ENCODE data around the gene ACAD10.
"Not testable (repeated sequence)": the region's sequence is repeated elsewhere in the genome, so short reads cannot be mapped to it uniquely, and the experiment has no call there.

The ACAD10 gene

DNA sequence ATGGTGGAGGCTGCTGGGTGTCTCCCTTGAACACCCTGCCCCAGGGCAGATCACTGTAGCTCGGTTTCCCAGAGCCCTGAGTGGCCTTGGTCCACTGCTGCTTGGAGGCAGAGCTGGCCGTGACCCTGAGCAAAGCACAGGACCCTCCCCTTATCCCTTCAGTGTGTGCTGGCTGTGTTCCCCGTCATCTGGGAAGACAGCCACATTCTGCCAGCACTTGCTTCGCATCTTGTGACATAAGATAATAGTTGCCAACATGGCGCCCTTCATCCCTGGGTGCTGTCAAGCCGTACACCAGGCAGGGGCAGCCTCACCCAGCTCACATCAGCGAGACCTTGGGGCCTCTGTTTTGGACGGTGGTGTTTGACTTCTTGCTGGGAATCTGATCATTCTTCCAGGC, 68.8 kb downstream of the ACAD10 start:
- DNase-seq: no peak

DNA sequence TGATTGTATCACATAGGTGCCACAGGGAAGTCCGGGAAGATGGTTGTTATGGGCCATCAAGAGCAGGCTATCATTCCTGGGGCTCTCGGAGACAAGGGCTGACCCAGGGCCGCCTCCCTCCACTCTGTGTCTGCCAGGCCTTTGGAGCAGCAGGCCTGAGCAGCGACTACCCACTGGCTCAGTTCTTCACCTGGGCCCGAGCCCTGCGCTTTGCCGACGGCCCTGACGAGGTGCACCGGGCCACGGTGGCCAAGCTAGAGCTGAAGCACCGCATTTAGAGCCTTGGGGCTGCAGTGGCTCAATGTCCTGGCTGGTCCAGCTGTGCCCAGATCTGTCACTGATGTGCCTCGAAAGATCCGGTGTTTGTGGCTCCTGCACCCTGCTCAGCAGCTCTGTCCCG, 70.3 kb downstream of the ACAD10 start:
- DNase-seq: no peak

DNA sequence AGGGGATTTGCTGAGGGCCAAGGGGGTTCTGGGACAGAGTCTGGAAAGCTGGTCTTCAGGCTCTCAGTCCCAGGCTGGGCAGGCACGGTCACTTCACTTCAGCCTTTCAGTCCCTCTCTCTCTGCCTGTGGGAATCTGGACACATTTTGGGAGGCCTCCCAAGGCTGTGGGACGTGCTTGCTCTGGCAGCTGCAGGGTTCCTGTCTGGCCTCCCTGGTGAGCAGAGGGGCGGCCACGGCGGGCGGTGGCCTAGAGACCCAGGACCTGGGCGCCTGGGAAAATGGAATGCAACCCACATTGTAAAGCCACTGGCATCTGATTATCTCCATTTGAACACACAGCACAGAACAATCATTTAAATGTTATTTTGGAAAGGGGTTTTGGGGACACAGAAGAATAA, 70.8 kb downstream of the ACAD10 start:
- DNase-seq: no peak

DNA sequence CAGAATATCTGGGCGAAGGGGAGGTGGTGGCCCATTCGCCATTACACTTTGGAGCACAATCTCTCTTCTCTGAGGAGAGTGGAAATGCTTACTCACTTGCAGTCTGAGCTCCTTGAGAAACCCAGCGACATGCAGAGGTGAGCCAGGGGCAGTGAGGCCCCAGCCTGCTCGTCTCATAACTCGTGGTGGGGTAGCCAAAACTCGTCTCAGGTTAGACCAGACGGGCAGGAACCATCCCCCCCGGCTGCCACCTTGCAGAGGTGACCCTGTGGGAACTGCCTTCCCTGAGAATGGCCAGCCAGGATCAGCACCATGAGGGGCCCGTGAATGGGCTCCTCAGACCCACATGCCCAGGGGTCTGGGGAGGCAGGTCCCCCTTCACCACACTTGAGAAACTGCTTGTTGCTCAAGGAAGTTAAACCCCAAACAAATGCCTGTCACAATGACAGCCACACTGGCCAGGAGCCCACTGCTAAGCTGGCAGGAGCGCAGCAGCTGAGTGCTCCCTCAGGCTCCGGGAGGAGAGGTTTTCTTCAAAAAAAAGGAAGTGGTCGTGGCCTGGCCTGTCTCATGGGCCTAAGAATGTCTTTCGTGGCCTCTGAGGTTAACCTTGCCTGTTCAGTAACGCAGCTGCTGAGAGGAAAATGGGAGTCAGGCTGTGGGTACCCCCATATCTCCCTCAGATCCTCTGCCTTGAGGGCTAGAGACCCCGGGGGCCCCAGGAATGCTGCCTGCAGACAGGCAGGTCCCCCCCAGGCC, 71.7 kb downstream of the ACAD10 start:
- no peak for DNase-seq

DNA sequence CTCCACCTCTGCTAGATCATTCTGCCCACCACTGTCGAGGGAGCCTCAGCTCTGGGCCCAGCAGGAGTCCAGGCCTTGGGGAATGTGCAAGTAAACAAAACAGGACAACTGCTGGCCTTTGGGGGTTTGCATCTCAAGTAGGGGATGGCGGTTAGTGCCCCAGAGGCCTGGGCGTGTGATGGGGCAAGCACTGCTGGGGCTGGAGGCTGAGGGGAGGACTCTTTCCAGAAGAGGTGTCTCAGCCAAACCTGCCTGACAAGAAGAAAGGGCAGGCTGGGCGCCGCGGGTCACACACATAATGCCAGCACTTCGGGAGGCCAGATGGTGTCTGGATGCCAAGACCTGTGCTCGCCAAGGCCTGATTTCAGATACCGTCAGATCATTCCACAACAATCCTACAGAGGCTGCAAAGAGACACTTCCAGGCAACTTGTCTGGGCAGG, 72.3 kb downstream of the ACAD10 start:
- DNase-seq: no peak

DNA sequence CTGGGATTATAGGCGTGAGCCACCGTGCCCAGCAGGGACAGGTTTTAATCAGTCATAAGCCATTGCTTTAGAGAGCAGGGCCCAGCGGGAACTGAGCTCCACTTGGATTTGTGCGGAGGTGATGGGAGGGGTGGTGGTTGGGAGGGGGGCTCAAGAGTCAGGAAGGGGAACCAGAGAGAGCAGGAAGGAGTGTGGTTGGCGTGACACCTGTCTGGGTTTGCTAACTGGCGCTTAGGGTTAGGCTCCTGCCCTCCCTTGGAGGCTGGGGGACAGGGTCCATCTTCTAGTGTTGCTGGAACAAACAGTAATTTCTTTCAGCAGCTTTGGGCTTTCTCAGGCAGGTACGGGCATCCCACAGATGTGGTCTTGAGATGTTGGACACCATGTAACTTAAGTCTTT, 73.4 kb downstream of the ACAD10 start:
- no peak for DNase-seq

DNA sequence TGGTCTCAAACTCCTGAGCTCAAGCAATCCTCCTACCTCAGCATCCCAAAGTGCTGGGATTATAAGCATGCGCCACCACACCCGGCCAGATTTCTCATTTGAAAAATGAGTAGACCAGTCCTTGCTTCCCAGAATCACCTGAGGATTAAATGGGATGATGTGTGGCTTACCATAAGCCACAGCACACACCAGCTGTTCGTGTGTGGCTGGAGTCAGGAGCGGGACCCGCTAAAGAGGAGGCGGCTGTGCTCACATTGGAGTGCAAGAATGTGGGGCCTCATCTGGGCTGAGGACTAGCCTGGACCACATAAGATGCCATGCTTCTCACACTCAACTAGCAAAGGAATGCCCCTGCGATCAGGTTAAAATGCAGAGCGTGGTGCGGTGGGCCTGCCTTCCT, 74.1 kb downstream of the ACAD10 start:
- DNase-seq: no peak

DNA sequence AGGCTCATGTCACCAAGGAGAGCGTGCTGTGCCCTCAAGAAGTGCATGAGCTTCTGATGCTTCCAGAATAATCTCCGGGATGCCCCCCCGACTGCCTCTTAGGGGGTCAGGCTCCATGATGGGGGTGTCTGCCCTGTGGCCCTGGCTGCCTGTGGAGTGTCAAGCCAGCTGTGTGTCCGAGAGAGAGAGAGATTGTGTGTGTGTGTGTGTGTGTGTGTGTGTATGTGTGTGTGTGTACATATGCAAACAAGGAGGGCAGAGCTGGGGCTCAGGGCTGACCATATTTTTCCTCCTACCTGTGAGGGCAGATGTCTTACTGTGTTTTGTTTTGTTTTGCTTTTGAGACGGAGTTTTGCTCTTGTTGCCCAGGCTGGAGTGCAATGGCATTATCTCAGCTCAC, 75.2 kb downstream of the ACAD10 start:
- DNase-seq: no peak

DNA sequence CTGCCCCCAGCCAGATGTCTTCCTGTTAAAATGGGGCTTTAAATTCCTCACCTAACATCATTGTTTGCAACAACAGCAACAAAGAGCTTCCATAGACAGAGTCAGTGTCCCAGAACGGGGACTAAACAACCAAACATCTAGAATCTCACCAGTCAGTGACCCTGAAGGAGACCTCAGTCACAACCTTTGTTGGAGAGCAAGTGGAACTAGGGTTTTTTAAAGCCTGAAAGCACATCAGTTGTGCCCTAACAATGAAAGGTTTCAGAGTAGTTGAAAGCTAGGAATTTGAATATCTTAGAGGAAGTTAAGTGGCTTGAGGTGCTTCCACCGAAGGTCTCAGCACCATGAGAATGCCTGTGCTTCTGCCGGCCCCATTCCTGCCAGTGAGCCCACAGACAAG, 75.9 kb downstream of the ACAD10 start:
- DNase-seq: no peak

DNA sequence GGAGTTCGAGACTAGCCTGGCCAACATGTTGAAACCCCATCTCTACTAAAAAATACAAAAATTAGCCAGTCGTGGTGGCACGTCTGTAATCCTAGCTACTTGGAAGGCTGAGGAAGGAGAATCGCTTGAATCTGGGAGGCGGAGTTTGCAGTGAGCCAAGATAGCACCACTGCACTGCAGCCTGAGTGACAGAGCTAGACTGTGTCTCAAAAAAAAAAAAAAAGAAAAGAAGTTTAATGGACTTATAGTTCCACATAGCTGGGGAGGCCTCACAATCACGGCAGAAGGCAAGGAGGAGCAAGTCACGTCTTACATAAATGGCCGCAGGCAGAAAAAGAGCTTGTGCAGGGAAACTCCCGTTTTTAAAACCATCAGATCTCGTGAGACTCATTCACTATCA, 77.7 kb downstream of the ACAD10 start:
- not testable (repeated sequence) for DNase-seq

DNA sequence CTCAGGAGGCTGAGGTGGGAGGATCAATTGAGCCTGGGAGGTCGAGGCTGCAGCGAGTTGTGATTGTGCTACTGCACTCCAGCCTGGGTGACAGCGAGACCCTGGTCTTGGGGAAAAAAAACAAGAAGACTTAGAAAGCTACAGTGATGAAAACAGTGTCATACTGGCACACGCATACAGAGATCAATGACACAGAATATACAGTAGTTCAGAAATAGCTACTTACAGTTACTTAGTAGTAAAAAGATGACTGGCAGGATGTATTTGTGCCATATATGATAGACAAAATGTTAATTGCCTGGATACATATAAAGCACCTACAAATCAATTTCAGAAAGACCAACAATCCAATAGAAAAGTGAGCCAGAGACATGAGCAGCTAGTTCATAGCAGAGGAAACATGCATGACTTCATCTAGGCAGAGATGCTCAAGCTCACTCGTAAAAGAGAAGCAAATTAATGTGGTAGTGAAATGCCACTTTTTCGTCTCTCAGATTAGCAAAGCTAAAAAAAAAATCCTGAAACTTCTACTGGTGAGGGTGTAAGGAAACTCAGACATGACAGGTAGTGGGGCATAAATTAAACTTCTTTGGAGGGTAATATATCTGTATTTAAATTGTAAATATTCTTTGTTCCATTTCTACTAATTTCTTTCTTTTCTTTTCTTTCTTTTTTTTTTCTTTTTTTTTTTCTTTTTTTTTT, 78.4 kb downstream of the ACAD10 start:
- DNase-seq: no peak

DNA sequence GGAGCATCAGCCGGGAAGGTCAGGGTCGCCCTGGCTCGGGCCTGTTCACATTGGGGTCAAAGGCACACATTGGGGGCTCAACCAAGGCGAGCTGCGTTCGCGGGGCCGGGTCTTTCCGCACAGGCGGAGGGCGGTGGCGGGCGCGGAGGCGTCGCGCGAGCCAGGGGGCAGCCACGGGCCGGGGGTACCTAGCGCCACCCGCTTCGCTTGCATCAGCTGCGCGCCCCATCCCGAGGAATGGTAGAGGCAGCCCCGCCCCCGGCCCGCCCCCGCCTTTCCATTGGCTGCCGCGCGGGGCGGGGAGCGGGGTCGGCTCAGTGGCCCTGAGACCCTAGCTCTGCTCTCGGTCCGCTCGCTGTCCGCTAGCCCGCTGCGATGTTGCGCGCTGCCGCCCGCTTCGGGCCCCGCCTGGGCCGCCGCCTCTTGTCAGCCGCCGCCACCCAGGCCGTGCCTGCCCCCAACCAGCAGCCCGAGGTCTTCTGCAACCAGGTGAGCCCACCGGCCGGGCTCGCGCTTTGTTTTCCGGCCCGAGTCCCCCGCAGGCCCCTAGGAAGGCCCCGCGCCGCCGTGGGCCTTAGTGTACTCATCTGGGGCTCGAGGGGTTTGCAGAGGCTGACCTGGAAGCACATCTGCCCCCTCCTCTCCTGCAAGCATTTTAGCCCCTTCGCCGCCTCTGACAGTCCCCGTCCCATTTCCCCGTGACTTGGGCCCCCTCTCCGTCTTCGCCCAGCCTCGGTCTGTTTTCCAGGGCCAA, 80.9 kb downstream of the ACAD10 start, which contains the start of gene ALDH2:
TSS of gene ALDH2 (plus strand) at position 326 of the 754 bp plus-strand sequence. CDS start at position 376, 50 bp downstream.
- no peak for DNase-seq

DNA sequence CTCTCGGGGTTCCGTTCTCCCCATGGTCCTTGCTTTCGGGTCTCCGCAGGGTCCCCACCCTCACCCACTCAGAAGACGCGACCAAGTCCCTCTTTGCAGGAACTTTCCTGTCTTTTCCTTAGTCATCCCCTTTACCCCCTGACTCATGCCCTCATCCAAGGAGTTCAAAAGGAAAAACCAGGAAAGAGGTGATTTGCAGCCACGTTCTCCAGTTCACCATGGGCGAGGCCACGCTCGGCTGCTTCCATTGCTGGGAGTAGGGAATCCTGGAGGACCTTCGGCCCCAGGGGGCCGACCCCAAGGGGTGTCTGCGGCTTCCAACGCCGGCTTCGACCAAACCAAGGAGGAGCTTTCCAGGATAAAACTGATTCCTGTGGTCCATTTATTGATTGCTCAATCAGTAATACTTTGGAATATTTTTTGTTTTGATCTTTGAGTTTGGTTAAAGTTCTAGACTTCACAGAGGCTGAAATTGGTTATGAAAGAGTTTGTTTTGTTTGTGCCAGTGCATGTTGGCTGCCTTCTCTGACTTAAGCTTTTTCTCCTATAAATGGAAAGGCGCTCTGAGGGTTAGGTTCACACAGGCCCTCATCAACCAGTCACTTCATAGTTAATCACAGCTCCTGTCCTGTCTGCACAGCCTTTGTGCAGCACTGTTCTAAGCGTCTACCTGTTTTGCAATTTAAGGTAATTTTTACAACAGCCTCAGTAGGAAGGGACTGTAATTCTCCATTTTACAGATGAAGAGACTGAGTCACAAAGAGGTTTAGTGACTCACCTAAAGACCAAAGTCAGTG, 81.7 kb downstream of the ACAD10 start:
- no peak for DNase-seq

DNA sequence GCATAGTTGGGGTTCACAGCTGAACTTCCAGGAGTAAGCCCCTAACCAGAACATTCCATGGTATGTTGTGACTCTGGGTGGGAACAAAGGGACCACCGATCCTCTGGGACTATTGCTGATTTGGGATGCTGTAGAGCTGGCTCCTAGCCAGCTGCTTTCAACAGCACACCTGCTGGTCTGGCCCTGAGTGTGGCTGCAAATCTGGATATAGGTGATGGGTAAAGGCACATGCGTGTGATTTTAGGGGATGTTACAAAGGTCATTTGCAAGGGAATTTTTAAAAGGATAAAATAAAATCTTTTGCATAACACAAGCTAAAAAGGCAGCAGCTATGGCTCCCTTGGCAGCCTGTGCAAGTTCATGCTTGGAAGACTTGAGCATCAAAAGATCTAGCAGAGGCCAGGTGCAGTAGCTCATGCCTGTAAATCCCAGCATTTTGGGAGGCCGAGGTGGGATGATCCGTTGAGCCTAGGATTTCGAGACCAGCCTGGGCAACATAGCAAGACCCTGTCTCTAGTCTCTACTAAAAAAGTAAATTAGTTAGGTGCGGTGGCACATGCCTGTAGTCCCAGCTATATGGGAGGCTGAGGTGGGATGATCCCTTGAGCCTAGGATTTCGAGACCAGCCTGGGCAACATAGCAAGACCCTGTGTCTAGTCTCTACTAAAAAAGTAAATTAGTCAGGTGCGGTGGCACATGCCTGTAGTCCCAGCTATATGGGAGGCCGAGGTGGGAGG, 82.5 kb downstream of the ACAD10 start:
- no peak for DNase-seq

DNA sequence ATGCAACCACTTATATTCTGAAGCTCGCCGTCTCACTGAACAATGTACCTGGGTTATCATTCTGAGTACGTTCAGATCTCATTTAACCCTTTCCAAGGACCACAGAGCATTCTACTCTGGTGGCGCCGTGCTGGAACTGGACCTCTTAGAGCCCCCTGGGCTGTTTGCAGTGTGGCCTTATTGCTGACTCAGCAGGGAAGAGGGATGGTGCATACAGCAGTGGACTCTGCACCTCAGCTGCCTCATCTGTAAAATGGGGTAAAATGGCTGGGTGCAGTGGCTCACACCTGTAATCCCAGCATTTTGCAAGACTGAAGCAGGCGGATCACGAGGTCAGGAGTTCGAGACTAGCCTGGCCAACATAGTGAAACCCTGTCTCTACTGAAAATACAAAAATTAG, 83.7 kb downstream of the ACAD10 start:
- DNase-seq: no peak

DNA sequence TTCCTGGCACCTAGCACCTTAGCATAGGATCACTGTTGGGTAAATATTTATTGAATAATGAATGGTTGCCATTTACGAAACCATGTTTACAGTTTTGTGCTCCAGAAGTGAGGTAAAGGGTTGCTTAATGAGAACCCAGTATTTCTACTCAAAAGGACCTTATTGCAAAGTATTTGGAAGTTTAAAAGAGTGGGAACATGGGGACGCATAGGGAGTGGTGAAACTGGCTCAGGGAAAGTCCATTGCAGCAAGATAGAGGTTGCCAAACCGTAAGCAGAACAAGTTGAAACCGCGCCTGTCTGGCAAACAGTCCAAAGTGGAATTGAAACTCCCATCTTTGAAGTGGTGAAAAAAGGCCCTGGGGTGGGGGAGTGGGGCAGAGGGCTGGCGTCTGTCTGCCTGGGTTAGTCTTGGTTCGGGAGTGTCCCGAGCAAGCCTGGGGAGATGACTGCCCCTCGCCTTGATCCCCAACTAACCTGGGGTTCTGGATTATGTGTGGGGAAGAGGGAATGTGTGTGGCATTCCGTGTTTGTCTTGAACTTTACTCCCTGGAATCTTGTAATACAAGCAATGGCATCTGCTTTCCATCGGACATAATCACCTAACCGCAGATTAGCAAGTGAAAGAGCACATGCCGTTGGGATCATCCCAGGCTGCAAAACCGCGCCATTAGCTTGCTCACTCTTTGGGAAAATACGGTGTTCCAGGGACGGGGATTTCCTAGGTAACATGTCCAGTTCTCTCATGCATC, 88.1 kb downstream of the ACAD10 start:
- DNase-seq: peak; percentile 10

DNA sequence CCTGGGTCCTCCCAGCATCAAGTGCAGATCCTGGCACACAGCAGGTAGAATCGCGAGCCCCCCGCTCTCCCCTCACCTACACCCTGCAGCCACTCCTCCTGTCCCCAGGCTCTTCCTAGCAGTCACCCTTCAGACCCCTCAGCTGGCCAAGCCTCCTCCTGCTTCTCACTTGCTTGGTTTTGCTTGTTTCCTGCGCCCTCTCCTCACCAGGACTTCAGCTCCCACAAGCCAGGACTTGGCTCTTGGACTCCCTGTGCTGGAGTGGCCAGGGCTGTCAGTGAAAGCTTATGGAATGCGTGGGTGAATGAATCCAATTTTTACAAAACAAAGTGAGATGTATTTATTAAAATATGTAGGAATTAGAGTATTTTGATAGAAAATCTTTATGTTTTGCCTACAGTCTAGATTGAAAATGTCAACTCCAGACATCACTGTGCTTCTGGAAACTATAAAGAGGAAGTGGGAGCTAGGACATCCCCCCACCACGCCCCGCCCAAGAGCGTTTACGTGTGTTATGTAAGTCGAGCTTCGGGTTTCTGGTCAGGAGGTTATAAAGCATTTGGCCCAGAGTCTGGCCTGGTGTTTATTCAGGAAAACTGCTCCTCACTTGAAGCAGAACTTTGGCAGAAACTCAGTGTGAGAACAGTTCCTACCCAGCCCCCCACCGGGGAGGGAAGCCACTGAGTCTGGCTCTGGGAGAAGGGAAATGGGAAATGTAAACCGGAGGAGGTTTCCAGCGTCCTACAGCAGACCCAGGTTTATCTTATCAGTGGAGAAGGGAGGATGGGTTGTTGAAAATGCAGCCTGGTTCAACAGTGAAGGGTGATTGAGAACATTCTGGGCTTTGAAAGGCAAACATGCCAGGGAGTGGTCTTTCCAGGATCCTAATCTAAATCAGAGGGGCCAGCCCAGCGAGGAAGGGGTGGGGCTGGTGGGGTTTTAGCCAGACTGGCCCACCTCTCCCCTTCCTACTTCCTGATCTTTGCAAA, 89.6 kb downstream of the ACAD10 start:
- peak; percentile 23 for DNase-seq

DNA sequence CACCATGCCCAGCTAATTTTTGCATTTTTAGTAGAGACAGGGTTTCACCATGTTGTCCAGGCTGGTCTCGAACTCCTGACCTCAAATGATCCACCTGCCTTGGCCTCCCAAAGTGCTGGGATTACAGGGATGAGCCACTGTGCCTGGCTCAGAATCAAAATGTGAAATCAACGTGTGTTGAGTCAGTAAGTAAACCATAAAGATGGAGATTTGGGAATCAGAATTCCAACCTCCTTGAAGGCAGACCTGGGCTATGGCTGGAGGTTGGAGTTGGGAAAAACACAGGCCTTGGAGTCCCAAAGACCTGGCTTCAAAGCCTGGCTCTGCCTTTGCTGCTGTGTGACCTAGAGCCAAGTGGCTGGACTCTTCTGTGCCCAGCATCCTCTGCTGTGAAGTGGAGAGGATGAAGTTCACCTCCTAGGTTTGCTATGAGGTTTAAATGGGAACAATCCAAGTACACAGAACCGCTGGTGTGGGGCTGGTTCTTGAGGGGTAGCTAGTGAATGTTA, 91.0 kb downstream of the ACAD10 start:
- DNase-seq: no peak

DNA sequence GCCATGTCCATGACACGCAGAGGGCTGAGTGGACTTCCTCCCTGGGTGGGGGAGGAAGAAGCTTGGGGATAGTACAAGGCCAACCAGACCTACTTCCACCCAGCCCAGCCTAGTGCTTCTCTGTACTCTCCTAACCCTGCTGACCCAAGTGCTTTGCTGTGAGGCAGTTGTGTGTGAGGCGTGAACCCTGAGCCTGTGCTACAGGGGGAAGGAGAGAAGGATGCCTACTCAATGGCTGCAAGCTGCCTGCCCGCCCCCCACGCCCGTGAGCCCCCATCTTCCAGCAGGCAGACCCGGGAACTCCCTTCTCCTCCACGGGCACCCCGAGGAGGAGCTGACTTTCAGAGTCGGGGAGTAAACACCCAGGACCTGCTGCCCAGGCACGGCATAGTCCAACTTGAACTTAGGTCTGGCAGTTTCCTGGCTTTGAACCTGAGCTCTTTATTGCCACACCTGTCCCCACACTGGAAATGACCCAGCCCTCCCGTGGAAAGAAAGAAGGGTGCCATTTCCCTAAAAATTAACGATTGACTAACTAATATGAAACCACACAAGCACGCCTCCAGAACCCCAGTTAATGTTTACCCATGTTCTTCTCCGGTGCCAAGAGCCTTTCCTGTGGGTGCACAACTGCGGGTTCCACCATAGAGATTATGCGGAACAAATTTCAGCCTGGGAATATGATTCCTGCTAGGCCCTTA, 91.6 kb downstream of the ACAD10 start:
- no peak for DNase-seq
